Activated CD8-positive, alpha-beta memory T cell treated with anti-CD3 and anti-CD28 coated beads, Interleukin-2, amount 50 U/mL, for 4 hours (primary cell): ENCODE measurements around the gene IVNS1ABP.
"Not testable (repeated sequence)": the region's sequence is repeated elsewhere in the genome, so short reads cannot be mapped to it uniquely, and the experiment has no call there.

Source experiments
- DNase-seq: peaks from one replicate; pipeline ENCODE4 v3.0.0-alpha.2; 2020

IVNS1ABP gene

DNA sequence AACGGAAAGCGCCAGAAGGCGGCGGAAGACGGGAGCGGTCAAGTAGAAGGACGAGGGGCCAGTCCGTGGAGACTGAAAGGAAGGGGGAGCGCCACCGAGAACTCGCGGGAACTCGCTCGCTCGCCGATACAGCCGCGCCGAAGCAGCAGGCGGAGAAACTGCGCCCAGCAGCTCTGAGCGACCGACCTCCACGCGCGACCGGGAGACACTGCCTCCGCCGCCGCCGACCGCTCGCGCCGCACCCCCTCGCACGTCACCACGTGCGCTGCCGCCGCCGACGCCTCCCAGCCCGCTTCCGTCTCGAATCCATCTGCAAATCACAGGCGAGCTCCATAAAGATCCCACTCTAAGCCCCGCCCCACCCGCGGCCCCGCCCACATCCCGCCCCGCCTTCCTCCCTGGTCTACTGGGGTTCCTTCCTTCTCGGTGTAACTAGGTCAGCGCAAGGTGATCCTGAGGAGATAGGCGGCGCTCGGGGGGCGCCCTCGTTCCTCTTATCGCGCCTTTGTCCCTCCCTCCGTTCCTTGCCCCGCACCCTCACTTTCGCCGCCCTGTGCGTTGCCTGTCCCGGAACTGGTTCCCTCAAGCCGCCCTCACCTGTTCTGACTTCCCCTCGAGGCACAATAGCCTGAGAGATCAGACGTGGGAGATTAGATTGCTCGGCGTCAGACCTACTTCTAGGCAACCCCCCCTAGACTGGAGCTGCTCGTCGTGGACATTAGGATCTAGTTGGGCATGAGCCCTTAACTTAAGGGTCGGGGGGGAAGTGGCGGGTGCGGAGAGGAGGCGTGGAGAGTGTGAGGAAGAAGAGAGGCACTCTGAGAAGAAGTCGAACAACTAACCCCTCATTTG, at the start of gene IVNS1ABP:
Gene IVNS1ABP (minus strand): TSS at position 210 of the 852 bp plus-strand sequence. CDS start 7,750 bp downstream, outside the sequence.
- DNase-seq, result peak; percentile 94

DNA sequence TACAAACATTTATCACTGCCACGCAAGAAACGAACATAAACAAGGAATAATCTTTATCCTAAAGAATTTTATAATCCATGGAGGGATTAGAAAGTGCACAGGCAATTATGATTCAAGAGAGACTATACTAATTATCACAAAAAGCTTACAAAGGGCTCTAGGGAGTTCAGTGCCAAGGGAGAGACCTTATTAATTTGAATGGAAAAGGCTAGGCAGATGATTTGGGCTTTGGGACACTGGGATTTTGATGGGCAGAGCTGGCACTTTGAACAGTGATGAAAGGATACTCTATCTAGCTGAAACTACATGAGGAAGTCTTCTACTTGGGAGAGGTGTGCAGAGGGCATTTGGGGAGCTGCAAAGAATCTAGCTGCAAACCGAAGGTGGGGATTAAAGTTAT, 48.9 kb upstream of the IVNS1ABP start:
- DNase-seq, result no peak

DNA sequence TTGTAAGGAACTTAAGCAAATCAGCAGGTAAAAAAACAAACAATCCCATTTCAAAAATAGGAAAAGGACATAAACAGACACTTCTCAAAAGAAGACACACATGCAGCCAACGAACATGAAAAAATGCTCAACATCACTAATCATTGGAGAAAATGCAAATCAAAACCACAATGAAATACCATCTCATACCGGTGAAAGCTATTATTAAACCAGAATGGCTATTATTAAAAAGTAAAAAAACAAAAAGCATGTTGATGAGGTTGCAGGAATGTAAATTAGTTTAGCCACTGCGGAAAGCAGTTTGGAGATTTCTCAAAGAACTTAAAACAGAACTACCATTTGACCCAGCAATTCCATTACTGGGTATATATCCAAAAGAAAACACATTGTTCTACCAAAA, 47.5 kb upstream of the IVNS1ABP start:
- not testable (repeated sequence) for DNase-seq

DNA sequence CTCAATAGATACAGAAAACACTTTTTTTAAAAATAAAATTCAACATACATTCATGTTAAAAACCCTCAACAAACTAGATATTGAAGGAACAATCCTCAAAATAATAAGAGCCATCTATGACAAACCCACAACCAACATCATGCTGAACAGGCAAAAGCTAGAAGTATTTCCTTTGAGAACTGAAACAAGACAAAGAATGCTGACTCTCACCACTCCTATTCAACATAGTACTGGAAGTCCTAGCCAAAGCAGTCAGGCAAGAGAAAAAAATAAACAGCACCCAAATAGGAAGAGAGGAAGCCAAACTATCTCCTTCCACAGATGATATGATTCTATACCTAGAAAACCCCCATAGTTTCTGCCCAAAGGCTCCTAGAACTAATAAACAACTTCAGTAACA, 46.2 kb upstream of the IVNS1ABP start:
- DNase-seq, result no peak

DNA sequence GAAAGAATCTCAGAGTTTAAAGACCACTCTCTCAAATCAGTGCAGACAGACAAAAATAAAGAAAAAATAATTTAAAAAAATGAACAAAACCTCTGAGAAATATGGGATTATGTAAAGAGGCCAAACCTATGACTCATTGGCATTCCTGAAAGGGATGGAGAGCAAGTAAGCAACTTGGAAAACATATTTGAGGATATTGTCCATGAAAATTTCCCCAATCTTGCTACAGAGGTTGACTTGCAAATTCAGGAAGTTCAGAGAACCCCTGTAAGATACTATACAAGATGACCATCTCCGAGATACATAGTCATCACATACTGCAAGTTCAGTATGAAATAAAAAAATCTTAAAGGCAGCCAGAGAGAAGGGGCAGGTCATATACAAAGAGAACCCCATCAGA, 43.7 kb upstream of the IVNS1ABP start:
- no peak for DNase-seq

DNA sequence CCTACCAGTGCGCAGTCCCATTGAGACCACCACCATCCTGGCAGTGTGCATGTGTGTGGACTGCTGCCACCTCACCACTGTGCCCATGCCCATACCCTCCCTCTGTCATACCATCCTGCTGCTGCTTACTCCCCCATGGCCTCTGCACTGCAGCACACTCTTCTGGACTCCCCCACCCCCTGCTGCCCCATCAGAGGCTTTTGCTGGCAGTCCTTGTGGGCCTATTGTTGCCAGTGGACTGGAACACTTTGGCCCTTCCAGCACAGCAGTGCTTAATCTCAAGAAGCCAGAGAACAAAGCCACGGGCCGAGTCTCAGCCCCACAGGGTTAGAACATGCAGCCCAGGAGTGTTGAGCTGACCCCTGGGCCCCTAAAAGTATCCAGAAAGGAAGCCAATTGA, 41.9 kb upstream of the IVNS1ABP start:
- DNase-seq, result no peak

DNA sequence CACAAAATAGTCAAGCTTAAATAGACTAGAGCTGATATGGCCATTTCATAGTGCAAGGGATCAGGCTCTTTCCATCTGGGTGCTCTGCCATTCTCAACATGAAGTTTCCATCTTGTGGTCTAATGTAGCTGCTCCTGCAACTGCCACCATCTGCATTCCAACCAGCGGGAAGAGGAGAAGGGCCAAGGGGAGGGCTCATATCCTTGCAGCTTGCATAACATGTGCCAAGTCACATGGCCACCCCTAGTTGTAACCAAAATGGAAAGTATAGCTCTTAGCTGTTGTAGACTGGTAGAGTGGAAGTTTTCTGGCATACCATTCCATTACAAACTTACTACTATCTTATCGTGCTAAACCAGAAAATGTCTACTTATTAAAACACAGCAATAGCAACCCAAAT, 38.9 kb upstream of the IVNS1ABP start:
- DNase-seq, result no peak

DNA sequence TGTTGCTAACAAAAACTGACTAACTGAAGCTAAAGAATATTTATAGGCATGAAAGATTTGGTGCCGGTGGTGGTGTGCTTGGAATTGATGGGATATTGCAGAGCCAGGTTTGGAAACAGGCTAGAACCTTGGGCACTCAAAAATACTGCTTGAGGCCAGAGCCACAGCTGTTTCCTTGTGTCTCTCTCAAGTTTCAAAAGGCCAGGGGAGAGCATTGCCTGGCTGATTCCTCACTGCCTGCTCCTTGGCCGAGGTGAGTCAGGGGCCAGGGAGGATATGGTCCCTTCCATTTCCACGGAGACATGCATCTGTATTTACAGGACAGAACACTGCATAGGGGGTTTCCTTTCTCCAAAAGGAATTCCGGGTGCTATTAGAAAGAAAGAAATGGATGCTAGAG, 36.1 kb upstream of the IVNS1ABP start:
- no peak for DNase-seq

DNA sequence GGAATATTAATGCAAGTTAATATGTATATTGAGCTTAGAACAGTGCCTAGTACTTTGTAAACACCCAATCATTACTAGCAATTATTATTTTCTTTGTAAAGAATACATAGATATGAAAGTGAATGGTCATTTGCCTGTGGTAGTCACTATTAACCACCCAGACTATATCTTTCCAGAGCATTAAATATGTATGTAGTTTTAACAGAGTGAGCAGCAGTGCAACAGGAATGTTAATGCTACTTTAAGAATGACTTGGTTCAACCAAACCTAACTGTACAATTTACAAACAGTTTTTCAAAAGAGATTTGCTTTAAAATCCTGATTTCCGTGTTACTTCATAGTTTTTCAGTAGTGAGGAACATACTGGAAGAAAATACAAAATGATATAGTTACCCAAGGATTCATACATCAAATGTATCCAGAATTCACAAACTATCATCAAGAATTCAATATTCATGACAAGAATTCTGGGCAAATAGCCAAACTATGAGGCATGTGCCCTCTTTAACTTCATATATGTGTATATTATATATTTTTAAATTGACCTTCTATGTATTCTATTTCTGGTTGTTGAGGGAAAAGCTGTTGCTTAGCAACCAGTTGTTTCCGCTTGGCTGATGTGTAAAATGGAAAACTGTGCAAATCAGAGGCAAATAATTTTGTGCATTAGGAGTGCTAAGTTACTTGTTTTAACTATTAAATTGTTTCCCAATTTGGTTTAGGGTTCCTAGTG, 34.9 kb upstream of the IVNS1ABP start:
- DNase-seq, result no peak

DNA sequence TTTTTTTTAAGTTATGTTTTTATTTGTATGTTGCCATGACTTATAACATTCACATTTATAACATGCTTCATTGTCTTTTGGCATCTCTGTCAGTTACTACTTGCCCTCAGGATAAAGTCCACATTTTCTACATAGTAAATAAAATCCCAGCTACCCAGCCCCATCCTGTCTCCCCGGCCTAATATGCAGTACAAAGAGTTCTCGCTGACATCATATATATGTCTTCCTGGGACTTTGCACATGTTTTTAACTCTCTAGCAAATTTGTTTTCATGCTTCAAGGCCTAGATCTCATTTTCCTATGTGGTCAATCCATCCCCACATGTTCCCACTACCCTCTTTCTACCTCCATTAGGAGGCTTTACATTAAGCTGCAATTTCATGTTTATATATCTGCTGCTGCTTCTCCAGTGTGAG, 33.0 kb upstream of the IVNS1ABP start:
- no peak for DNase-seq

DNA sequence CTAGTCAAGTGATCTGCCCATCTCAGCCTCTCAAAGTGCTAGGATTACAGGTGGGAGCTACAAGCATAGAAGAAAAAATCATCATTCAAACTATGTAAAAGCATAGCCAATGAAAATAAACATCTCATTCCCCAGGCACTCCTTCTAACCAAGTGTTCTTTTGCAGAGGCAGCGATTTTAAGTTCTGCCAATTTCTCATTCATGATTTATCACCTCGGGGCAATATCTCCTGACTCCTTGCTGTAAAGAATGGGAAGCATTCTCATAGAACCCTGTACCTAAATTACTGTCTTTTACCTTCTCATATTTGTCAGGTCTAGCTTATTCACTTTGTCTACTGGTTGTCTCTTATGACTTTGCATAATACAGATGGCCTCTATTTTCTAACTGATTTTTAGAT, 32.5 kb upstream of the IVNS1ABP start:
- DNase-seq, result no peak

DNA sequence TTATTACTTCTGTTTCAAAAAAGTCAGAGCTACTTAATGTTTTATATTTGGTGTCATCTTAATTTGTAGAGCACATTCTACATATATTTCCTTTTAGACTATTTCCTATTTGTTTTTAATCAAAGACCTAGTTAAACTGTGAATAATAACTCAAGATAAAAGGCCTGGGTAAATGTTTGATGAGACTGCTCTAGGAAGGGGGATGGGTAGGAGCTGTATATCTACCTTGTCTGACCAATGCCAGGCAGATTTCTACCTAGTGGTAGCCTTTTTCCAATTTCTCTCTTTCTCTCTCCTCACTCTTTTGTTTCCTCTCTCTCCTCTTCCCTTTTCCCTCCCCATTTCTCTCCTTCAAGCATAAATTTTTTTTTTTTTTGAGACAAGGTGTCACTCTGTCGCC, 31.9 kb upstream of the IVNS1ABP start:
- no peak for DNase-seq

DNA sequence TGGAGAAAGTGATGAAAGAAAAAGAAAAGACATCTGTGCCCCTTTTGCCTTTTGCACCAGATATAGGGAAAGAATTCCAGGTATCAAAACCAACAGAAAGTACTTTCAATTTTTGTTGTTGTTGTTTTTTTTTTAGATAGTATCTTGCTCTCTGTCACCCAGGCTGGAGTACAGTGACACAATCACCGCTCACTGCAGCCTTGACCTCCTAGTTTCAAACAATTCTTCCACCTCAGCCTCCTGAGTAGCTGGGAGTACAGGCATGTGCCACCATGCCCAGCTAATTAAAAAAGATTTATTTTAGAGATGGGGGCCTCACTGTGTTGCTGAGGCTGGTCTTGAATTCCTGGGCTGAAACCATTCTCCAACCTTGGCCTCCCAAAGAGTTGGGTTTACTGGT, 31.3 kb upstream of the IVNS1ABP start:
- no peak for DNase-seq

DNA sequence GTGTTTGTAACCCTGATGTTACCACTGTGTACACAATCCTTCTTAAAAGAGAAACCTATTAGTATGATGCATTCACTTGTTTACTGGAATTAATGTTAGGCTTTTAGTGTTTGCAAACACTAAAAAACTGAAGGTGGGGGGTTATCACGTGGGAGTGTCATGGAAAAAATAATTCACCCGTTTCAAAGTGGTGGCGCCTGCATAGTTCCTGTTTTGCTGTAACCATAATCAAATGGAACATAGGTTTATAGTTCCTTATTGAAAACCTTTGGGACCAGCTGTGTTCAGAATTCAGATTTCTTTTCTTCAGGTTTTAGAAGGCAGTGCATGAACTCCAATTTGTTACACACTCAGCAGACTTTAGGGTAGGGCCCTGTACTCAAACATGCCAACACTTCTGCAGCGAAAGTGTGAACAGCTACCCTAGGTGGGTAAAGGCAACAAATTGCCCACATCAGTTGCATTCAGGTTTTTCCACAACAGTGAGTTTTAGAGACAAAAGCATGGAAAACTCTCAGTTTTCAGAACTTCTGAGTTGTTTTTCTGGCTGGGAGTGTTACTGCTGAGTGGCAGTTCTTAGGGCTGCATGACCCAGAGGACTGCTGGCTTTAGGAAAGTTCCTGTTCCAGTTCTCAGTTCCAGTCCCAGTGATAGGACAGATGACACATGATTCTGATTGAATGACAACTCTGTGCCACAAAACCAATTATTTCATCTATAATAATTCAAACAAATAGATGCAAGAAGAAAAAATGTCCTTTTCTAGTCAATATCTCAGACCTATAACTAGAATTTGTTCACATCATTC, 29.1 kb upstream of the IVNS1ABP start:
- DNase-seq, result no peak

DNA sequence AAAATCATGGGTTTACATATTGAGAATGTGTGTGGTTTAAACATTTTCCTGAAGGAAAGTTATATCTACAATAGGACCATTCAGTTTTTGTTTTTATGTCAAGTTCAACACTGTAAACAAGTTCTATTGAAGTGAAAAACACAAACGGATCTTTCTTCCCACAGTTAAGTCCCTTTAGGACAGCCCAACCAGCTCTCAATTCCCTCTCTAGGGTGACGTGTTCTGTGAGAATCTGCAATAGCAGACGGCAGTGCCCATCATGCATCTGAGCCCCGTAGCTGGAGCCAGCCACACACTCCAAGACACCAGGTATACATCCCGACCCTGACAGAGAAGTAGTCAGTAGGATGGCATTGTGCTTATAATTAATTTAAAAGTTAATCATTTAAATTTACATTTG, 26.3 kb upstream of the IVNS1ABP start:
- DNase-seq, result no peak

DNA sequence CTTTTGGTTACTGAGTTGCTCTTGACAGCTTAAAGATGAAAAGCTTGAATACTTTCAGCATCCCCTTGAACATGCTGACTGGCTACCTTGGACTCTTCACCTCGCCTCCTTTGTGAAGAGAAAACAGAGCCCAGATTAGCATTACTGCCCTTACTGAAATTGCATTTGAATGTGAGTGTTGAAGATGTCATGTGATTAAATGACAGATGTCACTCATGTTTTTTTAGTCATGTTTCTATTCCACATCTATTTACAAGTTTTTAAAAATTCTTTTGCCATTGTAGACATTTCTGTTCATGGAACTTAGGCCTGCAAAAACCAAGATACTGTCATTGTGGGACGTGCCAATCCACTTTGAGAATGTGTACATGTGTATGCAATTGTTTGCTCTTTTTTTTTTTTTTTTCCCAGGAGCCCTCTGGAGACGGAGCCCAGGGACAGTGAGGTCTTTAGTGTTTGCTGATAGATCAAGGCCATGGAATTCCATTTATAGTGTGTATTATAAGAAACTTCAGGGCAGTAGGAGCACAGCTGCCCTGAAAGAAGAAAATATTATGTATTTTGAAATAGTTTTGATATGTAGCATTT, 25.7 kb upstream of the IVNS1ABP start:
- no peak for DNase-seq

DNA sequence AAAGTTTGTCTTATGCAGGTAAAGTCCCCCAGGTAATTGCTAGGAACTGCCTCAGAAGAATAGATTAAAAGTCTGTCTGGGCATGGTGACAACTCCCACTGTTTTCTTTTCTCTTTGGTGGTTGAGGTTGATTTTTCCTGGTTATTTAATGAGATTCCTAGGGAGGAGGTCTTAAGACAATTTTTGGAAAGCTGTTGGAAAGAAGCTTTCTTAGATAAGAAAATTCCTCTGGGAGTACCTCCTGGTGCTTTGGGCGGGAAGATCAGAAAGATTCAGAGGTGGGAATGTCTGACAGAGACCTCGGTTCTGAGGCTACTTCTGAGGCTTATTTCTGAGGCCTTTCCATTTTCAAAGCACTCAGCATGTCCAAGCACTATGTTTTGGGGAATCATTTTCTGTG, 25.0 kb upstream of the IVNS1ABP start:
- DNase-seq, result no peak

DNA sequence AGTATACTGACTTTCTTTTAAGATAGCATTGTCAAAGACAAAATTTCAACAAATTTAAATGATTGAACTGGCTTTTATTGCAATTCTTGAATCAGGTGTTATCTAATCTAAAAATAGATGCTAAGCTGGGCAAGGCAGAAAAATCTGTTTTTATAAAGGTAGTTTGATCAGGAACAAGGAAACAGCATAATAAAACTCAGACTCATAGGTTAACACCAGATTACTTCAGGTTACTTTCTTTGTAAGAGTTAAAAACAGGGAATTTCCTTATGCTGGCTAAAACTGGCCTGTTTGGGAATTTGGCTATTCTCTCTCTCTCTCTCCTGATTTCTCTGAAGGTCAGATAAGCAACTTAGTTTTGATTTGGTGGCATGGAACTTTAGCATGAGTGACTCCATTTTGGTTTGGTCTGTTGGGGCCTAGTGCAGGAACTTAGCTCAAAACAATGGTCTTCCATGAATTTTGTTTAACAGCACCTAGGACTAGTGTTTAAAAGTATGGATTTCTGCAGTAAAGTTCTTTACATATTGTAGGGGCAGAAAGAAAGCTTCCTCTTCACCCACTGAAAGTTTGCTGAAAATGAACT, 24.2 kb upstream of the IVNS1ABP start:
- no peak for DNase-seq

DNA sequence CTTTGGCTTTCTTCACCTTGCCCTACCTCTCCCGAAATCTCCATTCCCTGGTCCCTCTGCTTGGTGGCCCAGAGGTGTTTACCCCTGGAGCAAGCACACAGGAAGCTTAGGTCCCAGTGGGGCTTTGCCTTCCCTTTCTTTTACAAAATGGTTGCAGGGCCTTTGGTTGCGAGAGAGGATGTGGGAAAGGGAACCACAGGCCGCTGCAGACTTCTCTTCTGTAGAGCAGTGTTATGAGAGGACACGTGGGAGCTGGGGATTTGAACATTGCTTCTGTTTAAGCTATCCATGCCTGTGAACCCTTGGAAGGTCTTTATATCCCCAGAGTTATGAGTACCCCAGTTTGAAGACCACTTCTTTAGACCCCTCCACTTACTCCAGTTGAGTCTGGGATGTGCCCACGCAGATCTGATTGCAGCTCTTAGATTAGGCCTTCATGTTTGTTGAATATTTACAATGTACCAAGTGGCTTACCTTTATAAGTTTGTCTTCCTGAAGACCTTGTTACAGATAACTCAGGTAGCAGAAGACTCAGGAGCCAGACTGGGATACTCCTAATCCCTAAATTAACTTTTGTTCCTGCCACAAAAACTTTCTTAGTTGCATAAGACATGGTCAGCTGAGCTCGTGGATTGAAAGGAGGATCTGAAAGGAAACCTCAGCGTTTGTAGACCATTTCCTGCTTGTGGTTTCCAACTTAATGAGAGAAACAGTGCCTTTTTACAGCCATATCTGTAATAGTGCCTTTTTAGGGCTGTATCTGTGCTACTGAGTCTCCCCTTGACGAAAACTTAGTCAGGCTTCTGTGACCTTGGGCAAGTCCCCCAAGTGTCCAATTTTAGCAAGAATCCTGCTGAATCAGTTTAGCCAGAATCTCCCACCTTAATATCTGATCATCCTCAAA, 21.9 kb upstream of the IVNS1ABP start:
- DNase-seq, result no peak

DNA sequence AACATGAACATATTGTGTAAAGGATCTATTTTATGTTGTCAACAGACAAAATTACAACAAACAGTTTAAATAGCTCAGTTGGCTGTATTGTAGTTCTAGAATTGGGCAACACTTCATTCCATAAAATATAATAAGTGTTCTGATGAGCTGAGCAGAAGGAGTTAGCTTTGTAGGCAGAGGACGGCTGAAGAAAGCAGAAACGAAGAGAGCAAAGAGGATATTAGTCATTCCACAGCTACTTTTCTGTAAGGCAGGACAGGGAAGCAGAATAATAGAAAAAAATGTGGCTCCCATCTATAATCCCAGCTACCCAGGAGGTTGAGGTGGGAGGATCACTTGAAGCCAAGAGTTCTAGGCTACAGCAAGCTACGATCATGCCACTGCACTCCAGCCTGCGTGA, 20.2 kb upstream of the IVNS1ABP start:
- no peak for DNase-seq

DNA sequence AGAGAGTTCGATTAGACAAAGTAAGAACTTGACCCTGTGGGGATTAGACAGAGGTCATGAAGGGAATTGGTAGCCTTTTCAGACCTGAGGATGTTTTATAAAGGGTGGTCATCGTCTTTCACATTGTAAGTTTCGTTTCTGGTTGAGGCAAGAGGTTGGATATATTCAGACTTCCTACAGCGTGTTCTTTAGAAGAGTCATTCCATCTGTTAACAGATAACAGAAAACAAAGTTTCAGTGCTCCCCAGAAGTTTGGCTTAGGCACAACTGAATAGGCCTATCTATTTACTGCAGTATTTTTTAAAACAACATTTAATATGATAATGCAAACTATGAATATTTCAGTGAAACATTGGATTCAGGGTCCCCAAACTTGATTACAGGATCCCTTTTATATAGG, 17.1 kb upstream of the IVNS1ABP start:
- DNase-seq, result no peak

DNA sequence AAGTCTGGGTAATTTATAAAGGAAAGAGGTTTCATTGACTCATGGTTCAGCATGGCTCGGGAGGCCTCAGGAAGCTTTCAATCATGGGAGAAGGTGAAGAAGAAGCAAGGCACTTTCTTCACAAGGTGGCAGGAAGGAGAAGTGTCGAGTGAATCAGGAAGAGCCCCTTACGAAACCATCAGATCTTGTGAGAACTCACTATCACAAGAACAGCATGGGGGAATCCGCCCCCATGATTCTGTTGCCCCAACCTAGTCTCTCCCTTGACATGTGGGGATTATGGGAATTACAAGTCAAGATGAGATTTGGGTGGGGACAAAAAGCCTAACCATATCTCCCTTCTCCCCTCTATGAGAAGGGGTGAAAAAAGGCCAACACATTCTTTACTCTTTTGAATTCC, 11.2 kb upstream of the IVNS1ABP start:
- DNase-seq, result no peak
